Measurements from ENCODE around the gene IQCE.
"Not testable (repeated sequence)": the region's sequence is repeated elsewhere in the genome, so short reads cannot be mapped to it uniquely, and the experiment has no call there.

Gene IQCE

GRCh38 chr7:2554661-2555111, 4.1 kb upstream of the IQCE start:
- DNase-seq: no peak

- peak; percentile 96 for DNase-seq
Measured at GRCh38 chr7:2555121-2556052, 3.4 kb upstream of the IQCE start, which contains the start of gene BRAT1. TSS of gene BRAT1 (minus strand) at chr7:2555524. CDS start at chr7:2554431, 1,093 bp downstream.

- peak; percentile 43 for DNase-seq
Measured at GRCh38 chr7:2559283-2559950, 638 bp downstream of the IQCE start.

GRCh38 chr7:2563955-2564354, 5.2 kb downstream of the IQCE start:
- DNase-seq: not testable (repeated sequence)

GRCh38 chr7:2564970-2565540, 6.3 kb downstream of the IQCE start:
- DNase-seq: no peak

GRCh38 chr7:2566348-2566889, 7.6 kb downstream of the IQCE start:
- DNase-seq: no peak

GRCh38 chr7:2566890-2567678, 8.3 kb downstream of the IQCE start:
- DNase-seq: no peak

GRCh38 chr7:2567679-2568278, 9.0 kb downstream of the IQCE start:
- DNase-seq: no peak

GRCh38 chr7:2568521-2569223, 9.9 kb downstream of the IQCE start:
- DNase-seq: no peak

- DNase-seq: no peak
Measured at GRCh38 chr7:2569421-2569820, 10.6 kb downstream of the IQCE start.

GRCh38 chr7:2570021-2570420, 11.2 kb downstream of the IQCE start:
- no peak for DNase-seq

- no peak for DNase-seq
Measured at GRCh38 chr7:2571409-2571808, 12.6 kb downstream of the IQCE start.

- peak; percentile 29 for DNase-seq
Measured at GRCh38 chr7:2572101-2572842, 13.5 kb downstream of the IQCE start.

- DNase-seq: no peak
Measured at GRCh38 chr7:2573761-2574160, 15.0 kb downstream of the IQCE start.

GRCh38 chr7:2575046-2575732, 16.4 kb downstream of the IQCE start:
- no peak for DNase-seq

- no peak for DNase-seq
Measured at GRCh38 chr7:2575733-2576340, 17.1 kb downstream of the IQCE start.

GRCh38 chr7:2576742-2577491, 18.1 kb downstream of the IQCE start:
- DNase-seq: no peak

- DNase-seq: no peak
Measured at GRCh38 chr7:2577914-2578680, 19.3 kb downstream of the IQCE start.
